Activated CD8-positive, alpha-beta T cell treated with anti-CD3 and anti-CD28 coated beads for 36 hours (primary cell): Measurements from ENCODE around the gene MPG. TPM values are rescaled to one million over a fixed set of nuclear protein-coding genes. Genes with fewer than 3 reads are reported as not detected.
"Not testable (repeated sequence)": the region's sequence is repeated elsewhere in the genome, so short reads cannot be mapped to it uniquely, and the experiment has no call there.

Source experiments
- ATAC-seq: fragments of 200-7000 bp; cut with Tn5 transposase; one replicate; pipeline ENCODE4 v1.10.0; 2021; ENCODE audit warnings: mild to moderate bottlenecking, moderate library complexity
- CTCF ChIA-PET: fragments of 350-600 bp; sonication (Branson Sonifier 250); formaldehyde crosslinking; loops from one replicate; lab custom pipeline; 2021; ENCODE audit warnings: antibody characterized with exemption; lab: Charles Lee
- POLR2A ChIA-PET: fragments of 350-600 bp; sonication (Branson Sonifier 250); formaldehyde crosslinking; loops from one replicate; lab custom pipeline; 2021; ENCODE audit warnings: antibody characterized with exemption; lab: Charles Lee
- DNase-seq: peaks from one replicate; pipeline ENCODE4 v3.0.0-alpha.2; 2020
- H3K27ac Mint-ChIP-seq: one replicate; pipeline ENCODE4 v1.8.0; 2021; ENCODE audit warnings: mild to moderate bottlenecking, mixed read lengths
- H3K27me3 Mint-ChIP-seq: one replicate; pipeline ENCODE4 v1.8.0; 2021; ENCODE audit warnings: mixed read lengths
- H3K36me3 Mint-ChIP-seq: one replicate; pipeline ENCODE4 v1.8.0; 2021; ENCODE audit warnings: low read depth, mixed read lengths
- H3K4me1 Mint-ChIP-seq: one replicate; pipeline ENCODE4 v1.8.0; 2021; ENCODE audit warnings: low read depth, mixed read lengths
- H3K4me3 Mint-ChIP-seq: one replicate; pipeline ENCODE4 v1.8.0; 2021; ENCODE audit warnings: mild to moderate bottlenecking, moderate library complexity, mixed read lengths
- H3K9me3 Mint-ChIP-seq: one replicate; pipeline ENCODE4 v1.8.0; 2021; ENCODE audit warnings: mixed read lengths
- CTCF ChIP-seq: fragments of 200-600 bp; IDR thresholded peaks from one replicate; pipeline ENCODE4 v1.8.0; 2022; ENCODE audit warnings: antibody characterized with exemption, mild to moderate bottlenecking
- intact Hi-C: fragments of 100-400 bp; cut with micrococcal nuclease; formaldehyde crosslinking; loops from one replicate; pipeline ENCODE4 v1.10.0; 2022
- total RNA-seq, 2 experiments: library from RNA; stranded (reverse); gene quantifications; one replicate each; pipeline ENCODE4 v1.2.3, GENCODE V29; 2021

Gene MPG
- total RNA-seq, 2 experiments from 2014 or later = 51.7 to 54.2 TPM

DNA sequence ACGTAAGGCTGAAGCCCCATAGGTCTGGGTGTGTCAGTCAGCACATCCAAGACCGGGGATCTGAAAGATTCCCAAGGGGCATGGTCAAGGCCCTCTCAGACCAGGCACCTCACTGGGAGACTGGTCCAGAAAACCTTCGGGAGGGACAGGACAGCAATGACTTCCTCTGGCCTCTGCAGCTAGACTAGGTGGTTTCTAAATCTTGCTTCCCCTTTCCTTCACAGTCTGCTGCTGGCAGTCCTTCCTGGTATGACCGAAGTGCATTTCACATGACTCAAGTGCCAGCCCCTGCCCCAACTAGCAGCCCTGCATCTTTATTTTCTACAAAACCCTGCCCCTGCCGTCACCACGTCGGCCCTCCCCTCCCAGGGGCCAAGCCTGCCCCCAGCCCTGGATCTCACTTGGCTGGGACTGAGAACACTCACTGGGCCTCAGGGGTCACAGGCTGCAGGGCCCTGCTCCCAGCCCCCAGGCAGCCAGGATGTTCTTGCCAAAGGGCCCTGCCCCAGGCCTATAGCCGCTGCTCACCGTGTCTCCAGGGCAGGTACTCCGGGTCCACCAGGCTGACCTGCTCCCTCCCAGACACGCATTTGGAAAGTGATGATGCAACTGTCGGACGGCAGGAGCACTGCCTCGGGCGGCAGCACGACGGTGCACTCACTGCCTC lies 42.9 kb upstream of the MPG start:
- Mint-ChIP-seq H3K27me3 (no peaks in the 10 kb centered on the region), H3K9me3 (no peaks in the 10 kb centered on the region), H3K36me3 (peaks cover 12% of the 10 kb centered on the region), H3K27ac (no peak overlapping the region), H3K4me1 (peaks cover 17% of the 10 kb centered on the region), H3K4me3 (no peak overlapping the region)
- ATAC-seq (no peak), DNase-seq (no peak)
- no peak for TF ChIP-seq CTCF
- ChIA-PET POLR2A (no interaction called here), CTCF (no interaction called here)
- intact Hi-C loops = no loop called here

GRCh38 chr16:35678-36305 lies 42.2 kb upstream of the MPG start:
- DNase-seq (no peak), ATAC-seq (no peak)
- Mint-ChIP-seq H3K27ac (no peak overlapping the region), H3K27me3 (no peaks in the 10 kb centered on the region), H3K4me3 (no peak overlapping the region), H3K4me1 (peaks cover 17% of the 10 kb centered on the region), H3K36me3 (peaks cover 12% of the 10 kb centered on the region), H3K9me3 (no peaks in the 10 kb centered on the region)
- no peak for TF ChIP-seq CTCF
- CTCF ChIA-PET = no interaction called here
- intact Hi-C loops = no loop called here
- POLR2A ChIA-PET = no interaction called here

- POLR2A ChIA-PET = no interaction called here
- peaks cover 21% of the 10 kb centered on the region for H3K4me1 Mint-ChIP-seq
- no peak overlapping the region for H3K27ac Mint-ChIP-seq
- DNase-seq (no peak), ATAC-seq (no peak)
- CTCF ChIA-PET = no interaction called here
- H3K9me3 Mint-ChIP-seq = no peaks in the 10 kb centered on the region
- no peak for TF ChIP-seq CTCF
- no peak overlapping the region for H3K4me3 Mint-ChIP-seq
- H3K36me3 Mint-ChIP-seq = peaks cover 16% of the 10 kb centered on the region
- no peaks in the 10 kb centered on the region for H3K27me3 Mint-ChIP-seq
- intact Hi-C loops = no loop called here
Measured at GRCh38 chr16:36336-36984, 41.6 kb upstream of the MPG start.

GRCh38 chr16:37511-37910 lies 40.5 kb upstream of the MPG start:
- ATAC-seq = no peak
- peaks cover 29% of the 10 kb centered on the region for H3K4me1 Mint-ChIP-seq
- intact Hi-C loops = no loop called here
- H3K4me3 Mint-ChIP-seq = no peak overlapping the region
- H3K27ac Mint-ChIP-seq = no peak overlapping the region
- CTCF ChIA-PET = interaction anchor here (0.8 kb wide), 1 partner anchor 59 kb away, joined by 3 read pairs; no protein-coding TSS in a partner anchor
- POLR2A ChIA-PET = no interaction called here
- no peaks in the 10 kb centered on the region for H3K9me3 Mint-ChIP-seq
- H3K27me3 Mint-ChIP-seq = no peaks in the 10 kb centered on the region
- DNase-seq = no peak
- H3K36me3 Mint-ChIP-seq = peaks cover 24% of the 10 kb centered on the region
- TF ChIP-seq CTCF = no peak

GRCh38 chr16:38206-38605 lies 39.8 kb upstream of the MPG start:
- DNase-seq, H3K4me3 Mint-ChIP-seq, H3K27ac Mint-ChIP-seq, ATAC-seq, H3K9me3 Mint-ChIP-seq, intact Hi-C loops, H3K27me3 Mint-ChIP-seq: not testable (repeated sequence)
- H3K4me1 Mint-ChIP-seq = peaks cover 34% of the 10 kb centered on the region
- H3K36me3 Mint-ChIP-seq = peaks cover 31% of the 10 kb centered on the region
- ChIA-PET CTCF (interaction anchor here (0.8 to 1.4 kb wide), 3 partner anchors 58 to 59 kb away, joined by 3 to 7 read pairs (median 4); no protein-coding TSS in a partner anchor), POLR2A (interaction anchor here (1.1 to 1.2 kb wide), 2 partner anchors 47 to 53 kb away, joined by 3 to 4 read pairs; no protein-coding TSS in a partner anchor)
